BLaER1 (cell line): ENCODE data around the gene PCDHGA6.
"Not testable (repeated sequence)": the region's sequence is repeated elsewhere in the genome, so short reads cannot be mapped to it uniquely, and the experiment has no call there.

ENCODE experiments used
- H3K27ac ChIP-seq: shearing (Covaris generic); formaldehyde crosslinking; 2 replicates; pipeline ENCODE4 v1.8.1; 2022
- H3K27me3 ChIP-seq: shearing (Covaris generic); formaldehyde crosslinking; 2 replicates; pipeline ENCODE4 v1.8.1; 2022
- H3K36me3 ChIP-seq: shearing (Covaris generic); formaldehyde crosslinking; 2 replicates; pipeline ENCODE4 v1.8.1; 2022
- H3K4me1 ChIP-seq: shearing (Covaris generic); formaldehyde crosslinking; 2 replicates; pipeline ENCODE4 v1.8.1; 2022
- H3K4me2 ChIP-seq: shearing (Covaris generic); formaldehyde crosslinking; 2 replicates; pipeline ENCODE4 v1.8.1; 2022
- H3K4me3 ChIP-seq: shearing (Covaris generic); formaldehyde crosslinking; 2 replicates; pipeline ENCODE4 v1.8.1; 2022
- H3K9ac ChIP-seq: shearing (Covaris generic); formaldehyde crosslinking; 2 replicates; pipeline ENCODE4 v1.8.1; 2022
- H3K9me3 ChIP-seq: shearing (Covaris generic); formaldehyde crosslinking; 2 replicates; pipeline ENCODE4 v1.8.1; 2022
- H4K20me1 ChIP-seq: shearing (Covaris generic); formaldehyde crosslinking; 2 replicates; pipeline ENCODE4 v1.8.1; 2022
- Cebpa-rat ChIP-seq: shearing (Covaris generic); IDR thresholded peaks from 2 replicates; pipeline ENCODE4 v1.8.1; 2022

The PCDHGA6 gene

GRCh38 chr5:141373673-141374317 lies at the start of gene PCDHGA6:
PCDHGA6 (plus strand) TSS chr5:141373891; CDS start chr5:141374084, 193 bp downstream.
- H3K27me3 ChIP-seq = no peaks in the 10 kb centered on the region
- H3K9ac ChIP-seq = no peak within 1 kb of the TSS
- no peaks in the 10 kb centered on the region for H3K4me1 ChIP-seq
- H3K27ac ChIP-seq = no peak within 1 kb of the TSS
- H3K9me3 ChIP-seq = peaks cover 73% of the 10 kb centered on the region
- no peak within 1 kb of the TSS for H3K4me3 ChIP-seq
- 0 out of 2 replicates have a peak, but pooled peaks cover 7% of the 10 kb centered on the region for H3K36me3 ChIP-seq
- no peak for TF ChIP-seq Cebpa-rat
- H3K4me2 ChIP-seq = no peak within 1 kb of the TSS
- no peaks in the 10 kb centered on the region for H4K20me1 ChIP-seq

- H4K20me1 ChIP-seq = no peaks in the 10 kb centered on the region
- H3K27ac ChIP-seq = peak overlapping the region; percentile 84
- TF ChIP-seq Cebpa-rat = no peak
- no peaks in the 10 kb centered on the region for H3K27me3 ChIP-seq
- H3K9ac ChIP-seq = peak overlapping the region; percentile 82
- peaks cover 9% of the 10 kb centered on the region for H3K4me1 ChIP-seq
- H3K4me2 ChIP-seq = peak overlapping the region; percentile 69
- peak overlapping the region; percentile 67 for H3K4me3 ChIP-seq
- H3K36me3 ChIP-seq = peaks cover 26% of the 10 kb centered on the region
- H3K9me3 ChIP-seq = peaks cover 81% of the 10 kb centered on the region
These were observed 47.4 kb upstream of the PCDHGA6 start for GRCh38 chr5:141326088-141326854.

DNA sequence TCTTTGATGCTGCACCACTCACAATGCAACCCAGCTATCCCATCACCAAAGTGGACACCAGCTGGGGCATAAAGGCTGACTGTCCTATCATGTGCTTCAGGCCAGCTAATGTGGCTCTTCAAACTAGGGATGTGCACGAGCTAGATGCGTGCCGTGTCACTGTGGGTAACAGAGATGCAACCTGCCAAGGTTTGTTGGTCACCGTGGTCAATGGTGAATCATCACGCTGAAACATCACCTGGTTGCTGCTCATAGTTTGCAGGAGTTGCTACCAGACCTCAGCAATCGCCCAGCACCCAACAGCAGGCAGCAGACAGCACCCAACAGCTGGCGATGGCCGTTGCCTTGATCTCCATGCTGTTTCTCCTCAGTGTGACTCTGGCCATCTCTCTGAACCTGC lies 45.5 kb upstream of the PCDHGA6 start:
- no peak overlapping the region for H3K27ac ChIP-seq
- no peak overlapping the region for H3K4me2 ChIP-seq
- H3K27me3 ChIP-seq = no peaks in the 10 kb centered on the region
- no peak for TF ChIP-seq Cebpa-rat
- H3K9me3 ChIP-seq = peaks cover 82% of the 10 kb centered on the region
- no peak overlapping the region for H3K9ac ChIP-seq
- H3K4me3 ChIP-seq = 0 out of 2 replicates have a peak overlapping the region, but pooled peaks have one; percentile 4
- peaks cover 6% of the 10 kb centered on the region for H3K4me1 ChIP-seq
- H4K20me1 ChIP-seq = no peaks in the 10 kb centered on the region
- H3K36me3 ChIP-seq = peaks cover 41% of the 10 kb centered on the region

DNA sequence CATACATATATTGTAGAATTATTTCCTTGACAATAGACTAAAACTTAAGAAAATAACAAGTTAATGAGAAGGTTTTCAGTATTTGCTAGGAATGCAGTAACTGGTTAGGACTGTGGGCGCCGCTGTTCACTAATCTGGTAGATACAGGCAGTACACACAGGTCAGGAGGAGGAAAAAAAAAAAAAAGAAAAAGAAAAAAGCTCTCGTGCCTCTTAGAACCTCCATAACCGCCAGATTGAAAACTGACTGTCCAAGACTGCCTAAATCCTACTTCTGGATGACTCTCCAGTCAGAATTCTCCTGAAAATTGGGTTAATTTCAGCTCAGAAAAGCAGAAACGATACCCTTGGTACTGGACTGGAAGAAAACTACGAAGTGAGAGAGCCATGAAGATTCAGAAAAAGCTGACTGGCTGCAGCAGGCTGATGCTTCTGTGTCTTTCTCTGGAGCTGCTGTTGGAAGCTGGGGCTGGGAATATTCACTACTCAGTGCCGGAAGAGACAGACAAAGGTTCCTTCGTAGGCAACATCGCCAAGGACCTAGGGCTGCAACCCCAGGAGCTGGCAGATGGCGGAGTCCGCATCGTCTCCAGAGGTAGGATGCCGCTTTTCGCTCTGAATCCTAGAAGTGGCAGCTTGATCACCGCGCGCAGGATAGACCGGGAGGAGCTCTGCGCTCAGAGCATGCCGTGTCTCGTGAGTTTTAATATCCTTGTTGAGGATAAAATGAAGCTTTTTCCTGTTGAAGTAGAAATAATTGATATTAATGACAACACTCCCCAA lies 43.2 kb upstream of the PCDHGA6 start, which contains the start of gene PCDHGA1:
Gene PCDHGA1 (plus strand): TSS at position 216 of the 782 bp plus-strand sequence.
- no peak within 1 kb of the TSS for H3K4me2 ChIP-seq
- H3K4me3 ChIP-seq = no peak within 1 kb of the TSS
- H3K27ac ChIP-seq = no peak within 1 kb of the TSS
- peaks cover 41% of the 10 kb centered on the region for H3K36me3 ChIP-seq
- H4K20me1 ChIP-seq = no peaks in the 10 kb centered on the region
- peaks cover 6% of the 10 kb centered on the region for H3K4me1 ChIP-seq
- peaks cover 85% of the 10 kb centered on the region for H3K9me3 ChIP-seq
- no peaks in the 10 kb centered on the region for H3K27me3 ChIP-seq
- no peak for TF ChIP-seq Cebpa-rat
- no peak within 1 kb of the TSS for H3K9ac ChIP-seq

DNA sequence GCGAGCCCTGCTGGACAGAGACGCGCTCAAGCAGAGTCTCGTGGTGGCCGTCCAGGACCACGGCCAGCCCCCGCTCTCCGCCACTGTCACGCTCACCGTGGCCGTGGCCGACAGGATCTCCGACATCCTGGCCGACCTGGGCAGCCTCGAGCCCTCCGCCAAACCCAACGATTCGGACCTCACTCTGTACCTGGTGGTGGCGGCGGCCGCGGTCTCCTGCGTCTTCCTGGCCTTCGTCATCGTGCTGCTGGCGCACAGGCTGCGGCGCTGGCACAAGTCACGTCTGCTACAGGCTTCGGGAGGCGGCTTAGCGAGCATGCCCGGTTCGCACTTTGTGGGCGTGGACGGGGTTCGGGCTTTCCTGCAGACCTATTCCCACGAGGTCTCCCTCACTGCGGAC lies 41.1 kb upstream of the PCDHGA6 start:
- Histone ChIP-seq H3K36me3 (peaks cover 34% of the 10 kb centered on the region), H3K9me3 (peaks cover 89% of the 10 kb centered on the region)
- H3K27ac ChIP-seq, H3K27me3 ChIP-seq, H3K4me1 ChIP-seq, H4K20me1 ChIP-seq, H3K4me2 ChIP-seq, H3K4me3 ChIP-seq, H3K9ac ChIP-seq: not testable (repeated sequence)

DNA sequence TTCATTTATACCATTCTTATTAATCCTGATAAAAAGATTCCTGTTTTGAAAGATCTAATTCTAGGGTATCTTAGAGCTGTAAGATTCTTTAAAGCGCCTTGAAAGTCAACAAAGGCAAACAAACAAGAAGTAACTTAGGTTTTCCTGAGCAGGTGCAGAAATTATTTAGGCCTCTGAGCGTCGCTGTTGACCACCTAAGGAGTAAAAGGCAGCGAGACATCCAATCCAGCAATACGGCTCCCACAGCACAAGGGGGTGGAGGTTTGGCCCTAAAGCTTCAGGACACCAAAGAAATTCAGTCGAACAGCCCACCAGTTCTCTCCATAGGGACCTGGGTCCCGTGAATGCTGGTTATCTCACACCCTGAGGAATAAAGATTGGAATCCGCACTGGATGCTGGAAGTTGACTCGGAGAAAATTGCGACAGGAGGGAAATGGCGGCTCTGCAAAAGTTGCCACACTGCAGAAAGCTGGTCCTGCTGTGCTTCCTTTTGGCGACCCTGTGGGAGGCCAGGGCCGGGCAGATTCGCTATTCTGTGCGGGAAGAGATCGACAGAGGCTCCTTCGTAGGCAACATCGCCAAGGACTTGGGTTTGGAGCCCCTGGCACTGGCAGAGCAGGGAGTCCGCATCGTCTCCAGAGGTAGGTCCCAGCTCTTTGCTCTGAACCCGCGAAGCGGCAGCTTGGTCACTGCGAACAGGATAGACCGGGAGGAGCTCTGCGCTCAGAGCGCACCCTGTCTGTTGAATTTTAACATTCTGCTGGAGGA lies 35.0 kb upstream of the PCDHGA6 start, which contains the start of gene PCDHGA2:
Gene PCDHGA2 (plus strand): TSS at position 223 of the 769 bp plus-strand sequence.
- Histone ChIP-seq H3K36me3 (0 out of 2 replicates have a peak, but pooled peaks cover 8% of the 10 kb centered on the region), H4K20me1 (no peaks in the 10 kb centered on the region), H3K27ac (no peak within 1 kb of the TSS), H3K27me3 (no peaks in the 10 kb centered on the region), H3K4me2 (no peak within 1 kb of the TSS), H3K4me1 (no peaks in the 10 kb centered on the region), H3K9me3 (peaks cover 81% of the 10 kb centered on the region), H3K4me3 (no peak within 1 kb of the TSS), H3K9ac (no peak within 1 kb of the TSS)
- no peak for TF ChIP-seq Cebpa-rat

- not testable (repeated sequence) for H3K9ac ChIP-seq, H3K27me3 ChIP-seq, H3K27ac ChIP-seq, H3K4me1 ChIP-seq, H3K4me3 ChIP-seq, H4K20me1 ChIP-seq, H3K4me2 ChIP-seq
- peaks cover 92% of the 10 kb centered on the region for H3K9me3 ChIP-seq
- H3K36me3 ChIP-seq = 0 out of 2 replicates have a peak, but pooled peaks cover 12% of the 10 kb centered on the region
These were observed 32.8 kb upstream of the PCDHGA6 start for GRCh38 chr5:141340781-141341354.

DNA sequence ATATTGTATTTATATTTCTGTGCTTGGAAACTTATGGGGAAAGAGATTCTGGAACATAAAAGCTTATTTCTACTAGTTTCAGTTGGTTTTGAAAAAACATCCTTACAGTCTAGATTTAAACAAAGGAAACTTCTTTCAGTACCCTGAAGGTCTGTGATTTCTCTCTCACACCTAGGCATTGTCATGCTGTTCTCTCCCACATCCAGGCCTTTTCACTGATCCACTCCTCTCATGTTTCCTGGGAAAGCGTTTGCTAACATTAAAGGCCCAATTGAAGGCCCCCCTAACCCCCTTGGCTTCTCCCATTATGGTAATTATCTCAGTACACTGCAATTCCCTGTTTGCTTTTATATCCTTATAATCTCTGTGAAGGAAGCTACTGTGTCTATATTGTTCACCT lies 30.9 kb upstream of the PCDHGA6 start:
- H3K4me3 ChIP-seq = no peak overlapping the region
- H3K27ac ChIP-seq = no peak overlapping the region
- no peaks in the 10 kb centered on the region for H3K4me1 ChIP-seq
- H3K4me2 ChIP-seq = no peak overlapping the region
- H4K20me1 ChIP-seq = no peaks in the 10 kb centered on the region
- peaks cover 91% of the 10 kb centered on the region for H3K9me3 ChIP-seq
- H3K27me3 ChIP-seq = no peaks in the 10 kb centered on the region
- H3K9ac ChIP-seq = no peak overlapping the region
- no peak for TF ChIP-seq Cebpa-rat
- 0 out of 2 replicates have a peak, but pooled peaks cover 12% of the 10 kb centered on the region for H3K36me3 ChIP-seq
